H7 (cell line): Measurements from ENCODE around the gene UGT2A1. TPM values are rescaled to one million over a fixed set of nuclear protein-coding genes. Genes with fewer than 3 reads are reported as not detected.

Experiments
- DNase-seq: peaks from one replicate; pipeline ENCODE4 v3.0.0; 2012
- H3K27me3 ChIP-seq: 2 replicates; pipeline ENCODE4 v1.6.0; 2011; ENCODE audit warnings: mild to moderate bottlenecking, low read length; ENCODE audit not compliant: control insufficient read depth, insufficient read depth
- H3K36me3 ChIP-seq: replicated peaks from 2 replicates; pipeline ENCODE4 v1.5.1; 2011; ENCODE audit warnings: low read length; ENCODE audit not compliant: control insufficient read depth, insufficient read depth
- H3K4me3 ChIP-seq: 2 replicates; pipeline ENCODE4 v1.5.1; 2011; ENCODE audit warnings: low read depth, mild to moderate bottlenecking, control low read depth, low read length, moderate library complexity; ENCODE audit not compliant: insufficient read depth
- total RNA-seq: library from RNA; depleted of rRNA; stranded (reverse); fragments of >200 nt; shearing (Covaris generic); gene quantifications from 2 replicates; pipeline ENCODE4 v1.2.3, GENCODE V29; 2014; rRNA removed

The UGT2A1 gene
- total RNA-seq, 1 experiment from 2014 or later = 0.42 TPM

GRCh38 chr4:69549651-69550050, 103.4 kb downstream of the UGT2A1 start:
- Histone ChIP-seq H3K27me3 (no peaks in the 10 kb centered on the region), H3K4me3 (no peak overlapping the region), H3K36me3 (no peaks in the 10 kb centered on the region)
- no peak for DNase-seq

- H3K36me3 ChIP-seq = no peaks in the 10 kb centered on the region
- no peaks in the 10 kb centered on the region for H3K27me3 ChIP-seq
- no peak for DNase-seq
- H3K4me3 ChIP-seq = no peak overlapping the region
These were observed 106.8 kb downstream of the UGT2A1 start for GRCh38 chr4:69546134-69546765.

Other genes starting within 250 kb of the UGT2A1 start
- gene UGT2B4, start 157.3 kb downstream of the UGT2A1 start, total RNA-seq = not detected in 2 replicates
- gene UGT2A2, start 13.6 kb downstream of the UGT2A1 start, total RNA-seq = 0.11 and 0.45 TPM in 2 replicates
- not detected in 2 replicates for gene SULT1B1, start 107.4 kb upstream of the UGT2A1 start, total RNA-seq
- gene SULT1E1, start 206.9 kb upstream of the UGT2A1 start, total RNA-seq = not detected in 2 replicates